ENCODE measurements around the gene HNRNPC.
A peak's percentile ranks its signal among the peaks of the same experiment; 100 is the strongest.
"Not testable (repeated sequence)": the region's sequence is repeated elsewhere in the genome, so short reads cannot be mapped to it uniquely, and the experiment has no call there.

HNRNPC gene

DNA sequence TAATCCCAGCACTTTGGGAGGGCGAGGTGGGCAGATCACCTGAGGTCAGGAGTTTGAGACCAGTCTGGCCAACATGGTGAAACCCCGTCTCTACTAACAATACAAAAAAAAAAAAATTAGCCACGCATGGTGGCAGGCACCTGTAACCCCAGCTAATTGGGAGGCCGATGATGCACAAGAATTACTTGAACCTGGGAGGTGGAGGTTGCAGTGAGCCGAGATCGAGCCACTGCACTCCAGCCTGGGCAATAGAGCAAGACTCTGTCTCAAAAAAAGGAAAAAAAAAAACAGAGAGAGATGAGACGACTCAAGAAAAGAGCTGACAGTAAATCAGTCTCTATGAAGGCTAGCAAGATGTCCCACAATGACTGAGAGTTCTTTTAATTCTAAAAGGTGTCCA, 44.1 kb downstream of the HNRNPC start:
- not testable (repeated sequence) for H2BK12ac ChIP-seq (ENCODE audit: low read length in 2 of 2); DNase-seq; H3K27me3 ChIP-seq (ENCODE audit: control insufficient read depth in 1 of 2, insufficient read depth in 1 of 2, low read length in 2 of 2); H3K4ac ChIP-seq (ENCODE audit: low read depth in 1 of 2, low read length in 2 of 2); H2BK5ac ChIP-seq (ENCODE audit: low read depth, low read length, poor library complexity, severe bottlenecking); H3K9ac ChIP-seq (ENCODE audit: low read length); H2AFZ ChIP-seq (ENCODE audit: low read depth, low read length); H3K23ac ChIP-seq (ENCODE audit: low read length in 2 of 2); H3K27ac ChIP-seq (ENCODE audit: low read length, poor library complexity, severe bottlenecking); H4K91ac ChIP-seq (ENCODE audit: low read length); H3K4me3 ChIP-seq (ENCODE audit: insufficient read depth in 1 of 2, low read depth in 1 of 2, low read length in 2 of 2); H3K4me2 ChIP-seq (ENCODE audit: low read length, poor library complexity, severe bottlenecking); H3K9me3 ChIP-seq (ENCODE audit: control insufficient read depth, low read length); H3K79me1 ChIP-seq (replicated peaks; ENCODE audit: low read length, poor library complexity, severe bottlenecking); H3K14ac ChIP-seq (ENCODE audit: low read length in 2 of 2); H2BK120ac ChIP-seq (ENCODE audit: low read depth, low read length); H4K8ac ChIP-seq (ENCODE audit: low read length); H2BK15ac ChIP-seq (ENCODE audit: low read depth, poor library complexity, severe bottlenecking); H2AK5ac ChIP-seq (ENCODE audit: low read length, severe bottlenecking); H3K18ac ChIP-seq (ENCODE audit: low read depth in 1 of 2, low read length in 2 of 2)
- Histone ChIP-seq H3K4me1 (ENCODE audit: control insufficient read depth, insufficient read depth, low read depth, low read length) (peaks cover 14% of the 10 kb centered on the region), H3K36me3 (ENCODE audit: control insufficient read depth in 1 of 2, insufficient read depth in 2 of 2, low read depth in 1 of 2, low read length in 2 of 2) (peaks cover 35 to 95% of the 10 kb centered on the region in 2 experiments)
- 94% methylated on average over 7 of the region's 7 CpGs for WGBS

DNA sequence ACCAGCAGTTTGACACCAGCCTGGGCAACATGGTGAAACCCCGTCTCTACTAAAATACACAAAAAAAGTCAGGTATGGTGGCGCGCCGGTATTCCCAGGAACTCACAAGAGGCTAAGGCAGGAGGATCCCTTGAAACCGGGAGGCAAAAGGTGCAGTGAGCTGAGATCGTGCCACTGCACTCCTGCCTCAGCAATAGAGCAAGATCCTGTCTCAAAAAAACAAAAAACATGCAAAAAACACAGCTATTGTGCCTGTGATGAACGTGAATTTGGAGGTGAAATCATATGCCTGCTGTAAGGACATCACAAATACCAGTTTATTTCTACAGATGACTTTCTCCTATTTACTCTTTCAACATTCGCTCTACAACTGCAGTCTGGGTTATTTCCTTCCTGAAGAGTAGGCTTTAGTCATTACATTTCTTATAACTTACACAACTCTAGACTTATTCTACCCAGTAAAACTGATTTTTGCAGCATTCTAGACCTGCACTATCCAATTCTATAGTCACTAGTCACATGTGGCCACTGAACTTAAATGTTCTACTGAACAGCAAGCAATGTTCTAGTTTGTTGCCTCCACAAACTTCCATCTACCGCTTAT, 48.3 kb downstream of the HNRNPC start:
- Histone ChIP-seq H2BK15ac (ENCODE audit: low read depth, poor library complexity, severe bottlenecking) (no peak overlapping the region), H2AK5ac (ENCODE audit: low read length, severe bottlenecking) (no peak overlapping the region), H3K4me2 (ENCODE audit: low read length, poor library complexity, severe bottlenecking) (no peak overlapping the region), H3K36me3 (ENCODE audit: control insufficient read depth in 1 of 2, insufficient read depth in 2 of 2, low read depth in 1 of 2, low read length in 2 of 2) (peaks cover 29 to 96% of the 10 kb centered on the region in 2 experiments), H3K27me3 (ENCODE audit: control insufficient read depth in 1 of 2, insufficient read depth in 1 of 2, low read length in 2 of 2) (no peaks in the 10 kb centered on the region), H2BK5ac (ENCODE audit: low read depth, low read length, poor library complexity, severe bottlenecking) (no peak overlapping the region), H3K14ac (ENCODE audit: low read length in 2 of 2) (no peak overlapping the region), H3K4ac (ENCODE audit: low read depth in 1 of 2, low read length in 2 of 2) (no peak overlapping the region), H3K4me3 (ENCODE audit: insufficient read depth in 1 of 2, low read depth in 1 of 2, low read length in 2 of 2) (no peak overlapping the region), H3K23ac (ENCODE audit: low read length in 2 of 2) (no peak overlapping the region), H3K9ac (ENCODE audit: low read length) (no peak overlapping the region), H2BK120ac (ENCODE audit: low read depth, low read length) (no peak overlapping the region), H2AFZ (ENCODE audit: low read depth, low read length) (no peak overlapping the region), H3K18ac (ENCODE audit: low read depth in 1 of 2, low read length in 2 of 2) (no peak overlapping the region), H3K79me1 (replicated peaks; ENCODE audit: low read length, poor library complexity, severe bottlenecking) (no peaks in the 10 kb centered on the region), H3K4me1 (ENCODE audit: control insufficient read depth, insufficient read depth, low read depth, low read length) (peaks cover 13% of the 10 kb centered on the region), H3K9me3 (ENCODE audit: control insufficient read depth, low read length) (no peaks in the 10 kb centered on the region), H2BK12ac (ENCODE audit: low read length in 2 of 2) (no peak overlapping the region), H3K27ac (ENCODE audit: low read length, poor library complexity, severe bottlenecking) (peak overlapping the region; percentile 6), H4K91ac (ENCODE audit: low read length) (no peak overlapping the region), H4K8ac (ENCODE audit: low read length) (no peak overlapping the region)
- WGBS, result 95% methylated on average over 8 of the region's 9 CpGs
- peak; percentile 52 for DNase-seq

DNA sequence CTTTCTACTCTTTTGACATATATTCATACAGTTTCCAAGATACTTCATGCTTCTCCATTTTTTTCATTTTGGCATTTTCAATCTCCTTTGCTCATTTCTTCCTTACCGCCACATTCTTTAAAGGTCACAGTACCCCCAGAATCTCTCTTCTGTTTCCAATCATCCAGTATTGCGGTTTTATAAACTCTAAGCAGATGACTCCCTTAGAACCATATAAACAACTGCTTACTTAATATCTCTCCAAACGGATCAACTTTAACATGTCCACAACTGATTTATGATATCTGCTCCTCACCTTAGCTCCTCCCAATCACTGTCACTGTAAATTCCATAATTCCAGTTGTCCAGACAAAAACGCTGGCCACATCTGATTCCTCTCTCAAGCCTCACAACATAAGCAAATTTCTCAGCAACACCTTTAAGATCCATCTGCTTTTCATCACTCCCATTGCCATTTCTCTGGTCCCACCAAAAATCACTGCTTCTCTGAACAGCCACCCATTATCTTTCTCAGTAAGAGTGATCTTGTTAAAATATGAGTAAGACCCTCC, 49.6 kb downstream of the HNRNPC start:
- Histone ChIP-seq H3K4me3 (ENCODE audit: insufficient read depth in 1 of 2, low read depth in 1 of 2, low read length in 2 of 2) (no peak overlapping the region), H3K36me3 (ENCODE audit: control insufficient read depth in 1 of 2, insufficient read depth in 2 of 2, low read depth in 1 of 2, low read length in 2 of 2) (peaks cover 23 to 96% of the 10 kb centered on the region in 2 experiments), H2BK120ac (ENCODE audit: low read depth, low read length) (no peak overlapping the region), H4K91ac (ENCODE audit: low read length) (no peak overlapping the region), H3K27me3 (ENCODE audit: control insufficient read depth in 1 of 2, insufficient read depth in 1 of 2, low read length in 2 of 2) (no peaks in the 10 kb centered on the region), H3K27ac (ENCODE audit: low read length, poor library complexity, severe bottlenecking) (peak overlapping the region; percentile 42), H3K23ac (ENCODE audit: low read length in 2 of 2) (no peak overlapping the region), H2BK15ac (ENCODE audit: low read depth, poor library complexity, severe bottlenecking) (no peak overlapping the region), H3K18ac (ENCODE audit: low read depth in 1 of 2, low read length in 2 of 2) (no peak overlapping the region), H3K9me3 (ENCODE audit: control insufficient read depth, low read length) (no peaks in the 10 kb centered on the region), H3K14ac (ENCODE audit: low read length in 2 of 2) (no peak overlapping the region), H3K79me1 (replicated peaks; ENCODE audit: low read length, poor library complexity, severe bottlenecking) (no peaks in the 10 kb centered on the region), H3K4me1 (ENCODE audit: control insufficient read depth, insufficient read depth, low read depth, low read length) (peaks cover 13% of the 10 kb centered on the region), H2AK5ac (ENCODE audit: low read length, severe bottlenecking) (no peak overlapping the region), H3K4me2 (ENCODE audit: low read length, poor library complexity, severe bottlenecking) (no peak overlapping the region), H2BK5ac (ENCODE audit: low read depth, low read length, poor library complexity, severe bottlenecking) (no peak overlapping the region), H2BK12ac (ENCODE audit: low read length in 2 of 2) (no peak overlapping the region), H4K8ac (ENCODE audit: low read length) (no peak overlapping the region), H3K4ac (ENCODE audit: low read depth in 1 of 2, low read length in 2 of 2) (no peak overlapping the region), H3K9ac (ENCODE audit: low read length) (no peak overlapping the region), H2AFZ (ENCODE audit: low read depth, low read length) (no peak overlapping the region)
- peak; percentile 19 for DNase-seq
- WGBS, result 68% methylated on average over 4 of the region's 4 CpGs

DNA sequence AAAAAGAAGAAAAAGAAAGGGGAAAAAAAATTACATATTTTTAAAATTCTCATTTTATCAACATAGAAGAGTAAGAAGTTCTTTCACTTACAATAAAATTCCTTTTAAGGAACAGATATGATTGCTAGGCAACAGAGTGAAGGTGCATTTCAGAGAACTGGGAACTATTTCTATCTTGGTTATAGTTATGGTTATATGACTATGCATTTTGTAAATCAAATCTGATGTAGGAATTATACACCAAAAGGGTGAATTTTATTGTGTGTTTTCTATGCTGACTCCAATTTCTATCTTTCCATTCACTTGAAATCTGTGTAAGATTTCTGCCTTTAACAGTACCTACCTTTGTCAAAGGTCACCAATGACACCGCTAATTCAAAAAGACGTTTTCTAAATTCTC, 50.1 kb downstream of the HNRNPC start:
- Histone ChIP-seq H3K14ac (ENCODE audit: low read length in 2 of 2) (no peak overlapping the region), H3K4ac (ENCODE audit: low read depth in 1 of 2, low read length in 2 of 2) (no peak overlapping the region), H2AK5ac (ENCODE audit: low read length, severe bottlenecking) (no peak overlapping the region), H2BK5ac (ENCODE audit: low read depth, low read length, poor library complexity, severe bottlenecking) (no peak overlapping the region), H3K79me1 (replicated peaks; ENCODE audit: low read length, poor library complexity, severe bottlenecking) (no peaks in the 10 kb centered on the region), H3K4me1 (ENCODE audit: control insufficient read depth, insufficient read depth, low read depth, low read length) (peaks cover 13% of the 10 kb centered on the region), H3K18ac (ENCODE audit: low read depth in 1 of 2, low read length in 2 of 2) (no peak overlapping the region), H3K27me3 (ENCODE audit: control insufficient read depth in 1 of 2, insufficient read depth in 1 of 2, low read length in 2 of 2) (no peaks in the 10 kb centered on the region), H4K8ac (ENCODE audit: low read length) (no peak overlapping the region), H3K23ac (ENCODE audit: low read length in 2 of 2) (no peak overlapping the region), H3K27ac (ENCODE audit: low read length, poor library complexity, severe bottlenecking) (peak overlapping the region; percentile 15), H4K91ac (ENCODE audit: low read length) (no peak overlapping the region), H2AFZ (ENCODE audit: low read depth, low read length) (no peak overlapping the region), H3K9ac (ENCODE audit: low read length) (no peak overlapping the region), H2BK12ac (ENCODE audit: low read length in 2 of 2) (no peak overlapping the region), H3K9me3 (ENCODE audit: control insufficient read depth, low read length) (no peaks in the 10 kb centered on the region), H2BK120ac (ENCODE audit: low read depth, low read length) (no peak overlapping the region), H3K4me3 (ENCODE audit: insufficient read depth in 1 of 2, low read depth in 1 of 2, low read length in 2 of 2) (no peak overlapping the region), H3K4me2 (ENCODE audit: low read length, poor library complexity, severe bottlenecking) (no peak overlapping the region), H3K36me3 (ENCODE audit: control insufficient read depth in 1 of 2, insufficient read depth in 2 of 2, low read depth in 1 of 2, low read length in 2 of 2) (peaks cover 23 to 96% of the 10 kb centered on the region in 2 experiments), H2BK15ac (ENCODE audit: low read depth, poor library complexity, severe bottlenecking) (no peak overlapping the region)
- no peak for DNase-seq
- WGBS, result 88% methylated on average over 2 of the region's 2 CpGs

Measured in mesenchymal stem cell (in vitro differentiated cells and primary cell).